CD14-positive monocyte (primary cell): ENCODE results near the gene SGMS1. TPM values are rescaled to one million over a fixed set of nuclear protein-coding genes. Genes with fewer than 3 reads are reported as not detected.
A peak's percentile ranks its signal among the peaks of the same experiment; 100 is the strongest.

Experiments used
- DNase-seq, 3 donors: peaks; one replicate each; pipeline ENCODE4 v3.0.0-alpha.2; 2011 to 2022
- H2AFZ ChIP-seq: 2 replicates; pipeline ENCODE4 v1.6.0; 2012; ENCODE audit warnings: mild to moderate bottlenecking, low read depth, low read length, inconsistent platforms; ENCODE audit not compliant: insufficient read depth, poor library complexity, severe bottlenecking
- H3K27ac ChIP-seq, 2 donors: 1 replicate in 1 of 2; 2 replicates in 1 of 2; pipeline ENCODE4 v1.5.1; 2012 to 2013; ENCODE audit warnings: low read length in 2 of 2, control low read depth in 1 of 2, inconsistent platforms in 1 of 2, low read depth in 1 of 2, mild to moderate bottlenecking in 1 of 2
- H3K27me3 ChIP-seq, 2 donors: one replicate each; pipeline versions ENCODE4 v1.6.0 to v1.6.1; 2011 to 2013; ENCODE audit warnings: low read length in 2 of 2; ENCODE audit not compliant: control insufficient read depth in 2 of 2, insufficient read depth in 2 of 2
- H3K36me3 ChIP-seq, 2 donors: replicated peaks in 1 of 2; 1 replicate in 1 of 2; 2 replicates in 1 of 2; pipeline versions ENCODE4 v1.5.1 to v1.6.1; 2012 to 2013; ENCODE audit warnings: low read length in 2 of 2, control low read depth in 1 of 2, inconsistent platforms in 1 of 2, mild to moderate bottlenecking in 1 of 2; ENCODE audit not compliant: insufficient read depth in 2 of 2, control insufficient read depth in 1 of 2
- H3K4me1 ChIP-seq, 2 donors: 1 replicate in 1 of 2; 2 replicates in 1 of 2; pipeline versions ENCODE4 v1.5.1 to v1.6.1; 2012 to 2013; ENCODE audit warnings: low read length in 2 of 2, control low read depth in 1 of 2, inconsistent platforms in 1 of 2, mild to moderate bottlenecking in 1 of 2, moderate library complexity in 1 of 2; ENCODE audit not compliant: insufficient read depth in 2 of 2, control insufficient read depth in 1 of 2
- H3K4me2 ChIP-seq: replicated peaks from 2 replicates; pipeline ENCODE3; 2012; ENCODE audit warnings: low read length, moderate library complexity, mild to moderate bottlenecking; ENCODE audit not compliant: poor library complexity, severe bottlenecking; ENCODE audit errors: extremely low read depth
- H3K4me3 ChIP-seq, 3 experiments: fragments of 200-600 bp in 1 of 3; sonication (generic) in 1 of 3; replicated peaks in 1 of 3; 1 replicate in 2 of 3; 2 replicates in 1 of 3; pipeline ENCODE4 v1.5.1; 2011 to 2013; ENCODE audit warnings: low read length in 3 of 3, mild to moderate bottlenecking in 3 of 3, control low read depth in 2 of 3, low read depth in 2 of 3, inconsistent platforms in 1 of 3, moderate library complexity in 1 of 3
- H3K79me2 ChIP-seq: 2 replicates; pipeline ENCODE4 v1.6.0; 2012; ENCODE audit warnings: mild to moderate bottlenecking, control low read depth, inconsistent platforms, low read length, moderate library complexity; ENCODE audit not compliant: insufficient read depth
- H3K9ac ChIP-seq: 2 replicates; pipeline ENCODE4 v1.6.0; 2017; ENCODE audit warnings: low read length, mild to moderate bottlenecking; ENCODE audit not compliant: insufficient read depth, poor library complexity, severe bottlenecking
- H3K9me3 ChIP-seq, 2 donors: replicated peaks in 1 of 2; 1 replicate in 1 of 2; 2 replicates in 1 of 2; pipeline versions ENCODE4 v1.5.1 to v1.6.1; 2012 to 2013; ENCODE audit warnings: low read length in 2 of 2, control low read depth in 1 of 2; ENCODE audit not compliant: control insufficient read depth in 1 of 2, insufficient read depth in 1 of 2
- H4K20me1 ChIP-seq: 2 replicates; pipeline ENCODE4 v1.6.0; 2012; ENCODE audit warnings: mild to moderate bottlenecking, low read length, control low read depth, moderate library complexity; ENCODE audit not compliant: insufficient read depth
- H3K27ac Mint-ChIP-seq, 7 donors: one replicate each; pipeline ENCODE4 v1.8.0; 2020; ENCODE audit warnings: mild to moderate bottlenecking in 7 of 7, mixed read lengths in 7 of 7, moderate library complexity in 6 of 7, inconsistent platforms in 2 of 7
- H3K27me3 Mint-ChIP-seq, 3 donors: one replicate each; pipeline ENCODE4 v1.8.0; 2021 to 2022; ENCODE audit warnings: low read depth in 3 of 3, mild to moderate bottlenecking in 3 of 3, mixed read lengths in 3 of 3, moderate library complexity in 3 of 3, inconsistent platforms in 1 of 3
- H3K36me3 Mint-ChIP-seq, 2 donors: one replicate each; pipeline ENCODE4 v1.8.0; 2020; ENCODE audit warnings: mixed read lengths in 2 of 2, inconsistent platforms in 1 of 2, mild to moderate bottlenecking in 1 of 2
- H3K4me1 Mint-ChIP-seq: one replicate; pipeline ENCODE4 v1.8.0; 2020; ENCODE audit warnings: mild to moderate bottlenecking, mixed read lengths
- H3K4me3 Mint-ChIP-seq, 2 donors: one replicate each; pipeline ENCODE4 v1.8.0; 2020; ENCODE audit warnings: mild to moderate bottlenecking in 2 of 2, mixed read lengths in 2 of 2, moderate library complexity in 1 of 2
- H3K9me3 Mint-ChIP-seq, 7 donors: one replicate each; pipeline ENCODE4 v1.8.0; 2020 to 2022; ENCODE audit warnings: mixed read lengths in 7 of 7, mild to moderate bottlenecking in 6 of 7, moderate library complexity in 6 of 7, inconsistent platforms in 2 of 7
- CTCF ChIP-seq: fragments of 200-600 bp; IDR thresholded peaks from one replicate; pipeline ENCODE4 v1.8.0; 2022; ENCODE audit warnings: antibody characterized with exemption, mild to moderate bottlenecking
- WGBS: methylation state at CpG from one replicate; pipeline ENCODE4 v1.1.5; 2013; ENCODE audit warnings: missing lambda C conversion rate; ENCODE audit not compliant: insufficient coverage; 5-methylcytosine and 5-hydroxymethylcytosine counted together
- intact Hi-C, 2 donors: fragments of 100-400 bp; cut with micrococcal nuclease; formaldehyde crosslinking; loops; one replicate each; pipeline versions ENCODE4 v1.15.0 to v1.15.1; 2023
- polyA plus RNA-seq, 3 donors: library from polyadenylated mRNA; depleted of rRNA in 1 of 3; unstranded in 2 of 3; stranded (reverse) in 1 of 3; fragments of 300-500 nt in 2 of 3; fragments of >200 nt in 1 of 3; fragmentation: Illumina TruSeq in 2 of 3; gene quantifications; 1 replicate in 2 of 3; 2 replicates in 1 of 3; pipeline ENCODE4 v1.2.3, GENCODE V29; 2012 to 2021

The SGMS1 gene
- polyA plus RNA-seq, 3 donors: 19.5 to 20.6 (median 20.4) TPM

GRCh38 chr10:50312464-50313437, 311.0 kb downstream of the SGMS1 start:
- Histone ChIP-seq H3K4me1 (peaks cover 5 to 8% of the 10 kb centered on the region in 2 donors), H3K9ac (no peak overlapping the region), H3K27me3 (no peaks in the 10 kb centered on the region), H3K4me3 (no peak overlapping the region), H3K9me3 (no peaks in the 10 kb centered on the region), H3K4me2 (no peak overlapping the region), H3K27ac (no peak overlapping the region), H4K20me1 (peaks cover 46% of the 10 kb centered on the region), H2AFZ (no peak overlapping the region), H3K79me2 (peaks cover 8% of the 10 kb centered on the region), H3K36me3 (peaks cover 40 to 76% of the 10 kb centered on the region in 2 donors)
- 95% methylated on average over 4 of the region's 10 CpGs for WGBS
- TF ChIP-seq CTCF: no peak
- intact Hi-C loops: no loop called here
- DNase-seq: no peak
- H3K9me3 Mint-ChIP-seq: peaks cover 0 to 8% (median 1%) of the 10 kb centered on the region in 7 donors
- peaks cover 0 to 2% (median 1%) of the 10 kb centered on the region in 3 donors for H3K27me3 Mint-ChIP-seq
- H3K36me3 Mint-ChIP-seq: peaks cover 65 to 70% of the 10 kb centered on the region in 2 donors
- H3K27ac Mint-ChIP-seq: no peak overlapping the region
- peaks cover 16% of the 10 kb centered on the region for H3K4me1 Mint-ChIP-seq
- no peak overlapping the region for H3K4me3 Mint-ChIP-seq

GRCh38 chr10:50310560-50311174, 313.1 kb downstream of the SGMS1 start:
- intact Hi-C loops: no loop called here

More at GRCh38 chr10:50310560-50311174, 313.1 kb downstream of the SGMS1 start:
- Histone ChIP-seq H4K20me1 (peaks cover 28% of the 10 kb centered on the region), H3K79me2 (peaks cover 4% of the 10 kb centered on the region), H3K4me1 (no peaks in the 10 kb centered on the region), H3K36me3 (peaks cover 56 to 90% of the 10 kb centered on the region in 2 donors), H3K4me2 (no peak overlapping the region), H3K27ac (no peak overlapping the region), H3K4me3 (no peak overlapping the region), H3K9me3 (no peaks in the 10 kb centered on the region), H3K9ac (no peak overlapping the region), H2AFZ (no peak overlapping the region), H3K27me3 (no peaks in the 10 kb centered on the region)
- Mint-ChIP-seq H3K9me3 (peaks cover 0 to 8% (median 1%) of the 10 kb centered on the region in 7 donors), H3K36me3 (peaks cover 77 to 82% of the 10 kb centered on the region in 2 donors), H3K27ac (no peak overlapping the region), H3K27me3 (peaks cover 0 to 2% (median 1%) of the 10 kb centered on the region in 3 donors), H3K4me3 (no peak overlapping the region), H3K4me1 (peaks cover 5% of the 10 kb centered on the region)
- peak in 1 of 3 donors; percentile 31 for DNase-seq
- peak; percentile 68 for TF ChIP-seq CTCF
- WGBS: 100% methylated on average over 1 of the region's 4 CpGs
